OCI-LY7 (cell line): ENCODE data around the gene IL6ST. TPM values are rescaled to one million over a fixed set of nuclear protein-coding genes. Genes with fewer than 3 reads are reported as not detected.

Experiments used
- BruUV-seq: library from RNA; stranded (reverse); fragments of 400-500 nt; replicated peaks from 2 replicates; lab custom pipeline; 2021; lab: Mats Ljungman, UMichigan
- CTCF ChIA-PET: fragments of 300-600 bp; sonication (Branson Sonifier 250); formaldehyde crosslinking; loops from one replicate; lab custom pipeline; 2022; ENCODE audit warnings: antibody characterized with exemption; ENCODE audit not compliant: unreplicated experiment; lab: Charles Lee
- POLR2A ChIA-PET: fragments of 300-600 bp; sonication (Branson Sonifier 250); formaldehyde crosslinking; loops from one replicate; lab custom pipeline; 2022; ENCODE audit warnings: antibody characterized with exemption; lab: Charles Lee
- DNase-seq: peaks from one replicate; pipeline ENCODE4 v3.0.0-alpha.2; 2015; ENCODE audit warnings: low spot score
- H2AFZ ChIP-seq: fragments of 200-600 bp; sonication (generic), shearing (Covaris generic); 2 replicates; pipeline ENCODE4 v1.6.1; 2014; ENCODE audit warnings: mild to moderate bottlenecking, antibody characterized with exemption, low read length, moderate library complexity
- H3K27ac ChIP-seq: fragments of 200-600 bp; sonication (generic); 2 replicates; pipeline ENCODE4 v1.5.1; 2014; ENCODE audit warnings: mixed run types, low read depth, mild to moderate bottlenecking, moderate library complexity, low read length, inconsistent platforms; ENCODE audit not compliant: poor library complexity, severe bottlenecking
- H3K36me3 ChIP-seq: fragments of 200-600 bp; sonication (generic); 2 replicates; pipeline ENCODE4 v1.6.1; 2014; ENCODE audit warnings: mild to moderate bottlenecking, antibody characterized with exemption, low read length, moderate library complexity, mixed read lengths; ENCODE audit not compliant: insufficient read depth
- H3K4me1 ChIP-seq: fragments of 200-600 bp; sonication (generic); 2 replicates; pipeline ENCODE4 v1.5.1; 2014; ENCODE audit warnings: mild to moderate bottlenecking, low read length; ENCODE audit not compliant: insufficient read depth, poor library complexity, severe bottlenecking
- H3K4me2 ChIP-seq: fragments of 200-600 bp; sonication (generic); 2 replicates; pipeline ENCODE4 v1.6.1; 2014; ENCODE audit warnings: mild to moderate bottlenecking, low read length
- H3K4me3 ChIP-seq: fragments of 200-600 bp; sonication (generic); 2 replicates; pipeline ENCODE4 v1.5.1; 2014; ENCODE audit warnings: mild to moderate bottlenecking, low read depth, low read length; ENCODE audit not compliant: poor library complexity, severe bottlenecking
- H3K79me2 ChIP-seq: fragments of 200-600 bp; sonication (generic); 2 replicates; pipeline ENCODE4 v1.6.1; 2016; ENCODE audit warnings: low read depth, mild to moderate bottlenecking, low read length, moderate library complexity, mixed read lengths; ENCODE audit not compliant: insufficient read depth
- H3K9me2 ChIP-seq: fragments of 200-600 bp; sonication (generic); 2 replicates; pipeline ENCODE4 v1.6.1; 2016; ENCODE audit warnings: mild to moderate bottlenecking, low read length, mixed read lengths; ENCODE audit not compliant: insufficient read depth
- H3K9me3 ChIP-seq: fragments of 200-600 bp; sonication (generic); 2 replicates; pipeline ENCODE4 v1.6.1; 2014; ENCODE audit warnings: mild to moderate bottlenecking, mixed run types, low read length, mixed read lengths
- H4K20me1 ChIP-seq: fragments of 200-600 bp; sonication (generic); 2 replicates; pipeline ENCODE4 v1.6.1; 2014; ENCODE audit warnings: mild to moderate bottlenecking, antibody characterized with exemption, low read length, moderate library complexity, mixed read lengths; ENCODE audit not compliant: insufficient read depth
- EZH2phosphoT487 ChIP-seq: fragments of 200-600 bp; sonication (generic); IDR thresholded peaks from 2 replicates; pipeline ENCODE4 v1.6.1; 2018; ENCODE audit warnings: low read depth, borderline replicate concordance, mild to moderate bottlenecking, mixed run types, antibody characterized with exemption, low read length, moderate library complexity, mixed read lengths
- intact Hi-C: fragments of 100-400 bp; cut with micrococcal nuclease; formaldehyde crosslinking; loops from one replicate; pipeline ENCODE4 v1.10.0; 2022; ENCODE audit not compliant: unreplicated experiment
- total RNA-seq, 2 experiments: library from RNA; depleted of rRNA in 1 of 2; stranded (reverse); fragments of >200 nt in 1 of 2; shearing (Covaris generic) in 1 of 2; gene quantifications; 2 replicates each; pipeline ENCODE4 v1.2.3, GENCODE V29; 2014 to 2022
- TF ChIP-seq, protein P1 (sequence below): fragments of 200-600 bp; sonication (generic); conservative IDR thresholded peaks from 2 replicates; pipeline ENCODE4 v1.5.1; 2014; ENCODE audit warnings: mild to moderate bottlenecking, antibody characterized with exemption, low read length, moderate library complexity, mixed read lengths

The IL6ST gene
- total RNA-seq, 2 experiments from 2014 or later, result 5.6 to 13.3 TPM

DNA sequence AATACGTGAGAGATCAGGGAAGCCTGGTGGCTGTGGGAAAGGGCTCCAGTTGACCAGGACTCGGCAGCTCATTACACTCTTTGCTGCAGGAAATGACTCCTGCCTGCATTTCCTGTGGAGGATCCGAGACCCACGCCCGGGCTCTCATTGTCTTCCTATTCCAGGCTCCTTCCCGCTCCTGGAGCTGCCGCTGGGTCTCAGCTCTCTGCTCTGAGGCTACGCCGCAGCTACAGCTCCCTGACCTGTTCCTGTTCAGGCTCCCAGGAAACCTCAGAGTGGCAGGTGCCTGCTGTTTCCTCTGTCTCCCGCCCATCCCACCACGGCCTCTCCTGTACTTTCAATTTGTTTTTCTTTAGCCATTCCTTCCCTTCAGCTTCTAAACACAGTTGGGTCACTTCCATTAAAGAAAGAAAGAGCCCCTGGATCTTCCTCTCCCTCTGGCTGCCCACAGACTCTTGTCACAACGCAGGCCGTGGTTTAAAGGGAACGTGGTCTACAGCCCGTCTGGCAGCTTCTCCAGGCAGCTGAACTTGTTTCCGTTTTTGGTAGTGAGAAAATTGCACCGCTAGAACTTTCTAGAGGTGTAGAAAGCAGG, 71.5 kb downstream of the IL6ST start:
- Histone ChIP-seq H3K9me3 (no peaks in the 10 kb centered on the region), H3K36me3 (no peaks in the 10 kb centered on the region), H3K4me1 (peaks cover 7% of the 10 kb centered on the region), H3K4me2 (peak overlapping the region; percentile 45; the same call in 1 of the 2 replicates), H3K4me3 (no peak overlapping the region), H2AFZ (peak overlapping the region; percentile 18; the same call in 1 of the 2 replicates), H3K27ac (no peak overlapping the region), H4K20me1 (no peaks in the 10 kb centered on the region), H3K79me2 (no peaks in the 10 kb centered on the region), H3K9me2 (no peaks in the 10 kb centered on the region)
- TF ChIP-seq, protein P1, sequence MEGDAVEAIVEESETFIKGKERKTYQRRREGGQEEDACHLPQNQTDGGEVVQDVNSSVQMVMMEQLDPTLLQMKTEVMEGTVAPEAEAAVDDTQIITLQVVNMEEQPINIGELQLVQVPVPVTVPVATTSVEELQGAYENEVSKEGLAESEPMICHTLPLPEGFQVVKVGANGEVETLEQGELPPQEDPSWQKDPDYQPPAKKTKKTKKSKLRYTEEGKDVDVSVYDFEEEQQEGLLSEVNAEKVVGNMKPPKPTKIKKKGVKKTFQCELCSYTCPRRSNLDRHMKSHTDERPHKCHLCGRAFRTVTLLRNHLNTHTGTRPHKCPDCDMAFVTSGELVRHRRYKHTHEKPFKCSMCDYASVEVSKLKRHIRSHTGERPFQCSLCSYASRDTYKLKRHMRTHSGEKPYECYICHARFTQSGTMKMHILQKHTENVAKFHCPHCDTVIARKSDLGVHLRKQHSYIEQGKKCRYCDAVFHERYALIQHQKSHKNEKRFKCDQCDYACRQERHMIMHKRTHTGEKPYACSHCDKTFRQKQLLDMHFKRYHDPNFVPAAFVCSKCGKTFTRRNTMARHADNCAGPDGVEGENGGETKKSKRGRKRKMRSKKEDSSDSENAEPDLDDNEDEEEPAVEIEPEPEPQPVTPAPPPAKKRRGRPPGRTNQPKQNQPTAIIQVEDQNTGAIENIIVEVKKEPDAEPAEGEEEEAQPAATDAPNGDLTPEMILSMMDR, result no peak
- TF ChIP-seq EZH2phosphoT487, result no peak
- no peak for DNase-seq
- POLR2A ChIA-PET, result interaction anchor here (0.6 kb wide), 1 partner anchor 615 kb away, joined by 4 read pairs; no protein-coding TSS in a partner anchor
- no TSS peak for BruUV-seq
- intact Hi-C loops, result no loop called here
- CTCF ChIA-PET, result no interaction called here

DNA sequence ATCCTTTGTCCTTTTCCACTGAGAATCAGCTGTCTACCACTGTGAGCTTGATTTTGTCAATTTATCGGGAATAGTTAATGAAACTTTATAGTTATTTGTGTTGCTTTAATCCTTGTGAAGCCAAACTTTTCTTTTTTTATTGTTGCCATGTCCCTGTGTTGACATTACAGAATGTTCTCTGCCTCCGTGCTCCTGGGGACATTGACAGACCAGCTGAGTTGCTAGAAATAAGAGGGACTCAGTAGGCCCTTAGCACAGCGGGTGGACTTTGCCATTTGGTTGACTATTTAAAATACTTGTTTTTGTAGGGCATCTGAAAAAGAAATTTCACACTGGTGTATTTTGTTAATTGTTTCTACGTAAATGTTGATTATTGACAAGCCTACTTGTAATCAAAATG, 73.1 kb downstream of the IL6ST start:
- H4K20me1 ChIP-seq, result no peaks in the 10 kb centered on the region
- CTCF ChIA-PET, result no interaction called here
- no peak overlapping the region for H3K4me3 ChIP-seq
- no peaks in the 10 kb centered on the region for H3K9me3 ChIP-seq
- no peak overlapping the region for H3K4me2 ChIP-seq
- H2AFZ ChIP-seq, result no peak overlapping the region
- no peak overlapping the region for H3K27ac ChIP-seq
- peaks cover 7% of the 10 kb centered on the region for H3K4me1 ChIP-seq
- POLR2A ChIA-PET, result no interaction called here
- no peaks in the 10 kb centered on the region for H3K36me3 ChIP-seq
- no peak for DNase-seq
- TF ChIP-seq EZH2phosphoT487, result no peak
- TF ChIP-seq, protein P1, result no peak
- no peaks in the 10 kb centered on the region for H3K79me2 ChIP-seq
- intact Hi-C loops, result no loop called here
- no peaks in the 10 kb centered on the region for H3K9me2 ChIP-seq
- no TSS peak for BruUV-seq

DNA sequence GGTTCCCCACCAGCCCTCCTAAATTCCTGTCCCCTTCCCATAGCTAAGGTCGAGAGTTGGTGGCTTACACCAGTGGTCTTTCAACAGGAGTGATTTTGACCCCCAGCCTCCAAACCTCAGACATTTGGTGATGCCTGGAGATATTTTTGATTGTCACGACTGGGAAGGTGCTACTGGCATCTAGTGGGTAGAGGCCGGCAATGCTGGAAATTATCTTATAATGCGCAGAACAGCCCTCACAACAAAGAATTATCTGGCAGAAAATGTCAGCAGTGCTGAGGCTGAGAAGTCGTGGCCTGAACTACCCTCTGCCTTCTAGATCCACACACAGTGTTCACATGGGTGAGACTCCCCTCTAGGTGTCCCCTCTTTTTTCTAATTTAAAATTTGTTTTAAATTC, 74.0 kb downstream of the IL6ST start:
- ChIA-PET CTCF (no interaction called here), POLR2A (no interaction called here)
- H3K4me2 ChIP-seq, result no peak overlapping the region
- H2AFZ ChIP-seq, result no peak overlapping the region
- H4K20me1 ChIP-seq, result no peaks in the 10 kb centered on the region
- no peak overlapping the region for H3K27ac ChIP-seq
- no peak overlapping the region for H3K4me3 ChIP-seq
- no peaks in the 10 kb centered on the region for H3K79me2 ChIP-seq
- H3K36me3 ChIP-seq, result no peaks in the 10 kb centered on the region
- H3K4me1 ChIP-seq, result peaks cover 7% of the 10 kb centered on the region
- TF ChIP-seq, protein P1, result peak; percentile 41; the same call in 1 of the 2 replicates
- TF ChIP-seq EZH2phosphoT487, result no peak
- no TSS peak for BruUV-seq
- no peaks in the 10 kb centered on the region for H3K9me2 ChIP-seq
- no peaks in the 10 kb centered on the region for H3K9me3 ChIP-seq
- DNase-seq, result no peak
- intact Hi-C loops, result no loop called here
